Measurements from ENCODE around the gene FOSB.

GRCh38 chr19:45446944-45447343 lies 20.9 kb upstream of the FOSB start:
- TF ChIP-seq CTCF (conservative IDR thresholded peaks at IDR 0.05; ENCODE audit: low read depth in 2 of 2), result no peak
- TF ChIP-seq STAT1 (IDR thresholded peaks at IDR 0.05; ENCODE audit: unreplicated experiment), result no peak
- no peak for TF ChIP-seq ZNF331 (CRISPR knock-in tag; IDR thresholded peaks at IDR 0.05; ENCODE audit: low read depth)
- no peak for TF ChIP-seq POLR2AphosphoS5 (IDR thresholded peaks at IDR 0.05; ENCODE audit: low read depth)
- no peak for TF ChIP-seq EZH2 (IDR thresholded peaks at IDR 0.05; ENCODE audit: low read depth, unreplicated experiment)
- no peak for TF ChIP-seq EZH2phosphoT487 (IDR thresholded peaks at IDR 0.05; ENCODE audit: unreplicated experiment)
- no peak for TF ChIP-seq REST (IDR thresholded peaks at IDR 0.05; ENCODE audit: unreplicated experiment)
- no peak for TF ChIP-seq CREB1 (CRISPR knock-in tag; IDR thresholded peaks at IDR 0.05; ENCODE audit: low read depth)
- no peak for TF ChIP-seq JUNB (IDR thresholded peaks at IDR 0.05; ENCODE audit: unreplicated experiment)
- TF ChIP-seq ZNF114 (CRISPR knock-in tag; IDR thresholded peaks at IDR 0.05), result no peak
- no peak for TF ChIP-seq NANOG (IDR thresholded peaks at IDR 0.05; ENCODE audit: borderline replicate concordance)
- TF ChIP-seq ETS1 (IDR thresholded peaks at IDR 0.05), result no peak

Measured in GM23338 (cell line).